ENCODE results near the gene TMEM121.
"Not testable (repeated sequence)": the region's sequence is repeated elsewhere in the genome, so short reads cannot be mapped to it uniquely, and the experiment has no call there.

The TMEM121 gene

DNA sequence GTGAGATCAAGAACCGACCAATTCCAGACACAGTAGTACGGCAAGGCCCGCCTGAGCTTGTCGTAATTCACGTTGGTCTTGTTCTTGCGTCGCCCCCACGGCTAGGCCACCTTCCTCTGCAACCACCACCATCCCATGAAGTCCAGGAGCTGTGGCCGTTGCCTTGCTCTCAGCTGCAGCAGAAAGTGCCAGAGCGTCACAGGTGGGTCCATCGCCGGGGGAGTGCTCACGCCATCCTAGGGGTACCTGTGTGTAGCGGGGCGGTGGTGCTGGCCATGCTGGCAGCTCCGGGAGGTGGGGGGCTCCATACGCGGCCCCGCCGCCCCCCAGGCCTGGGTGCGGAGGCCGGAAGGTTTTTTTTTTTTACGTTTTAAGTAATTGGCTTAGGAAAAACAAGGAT, 23.1 kb downstream of the TMEM121 start:
- no peak for DNase-seq

DNA sequence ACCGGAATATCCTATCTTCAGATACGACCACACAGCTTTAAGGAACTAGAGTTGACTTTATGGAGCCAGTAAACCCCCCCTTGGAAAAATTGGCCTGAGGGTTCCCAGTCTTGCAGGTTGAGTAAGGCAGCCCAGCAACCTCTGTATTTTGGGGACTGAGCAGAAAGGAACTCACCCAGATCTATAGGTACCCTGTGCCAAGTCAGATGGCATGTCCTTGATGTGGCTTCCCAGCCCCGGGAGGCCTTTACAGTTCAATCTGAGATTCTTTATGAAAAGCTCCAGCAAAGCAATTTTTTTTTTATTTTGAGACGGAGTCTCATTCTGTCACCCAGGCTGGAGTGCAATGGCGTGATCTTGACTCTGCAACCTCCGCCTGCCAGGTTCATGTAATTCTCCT, 27.6 kb downstream of the TMEM121 start:
- no peak for DNase-seq

DNA sequence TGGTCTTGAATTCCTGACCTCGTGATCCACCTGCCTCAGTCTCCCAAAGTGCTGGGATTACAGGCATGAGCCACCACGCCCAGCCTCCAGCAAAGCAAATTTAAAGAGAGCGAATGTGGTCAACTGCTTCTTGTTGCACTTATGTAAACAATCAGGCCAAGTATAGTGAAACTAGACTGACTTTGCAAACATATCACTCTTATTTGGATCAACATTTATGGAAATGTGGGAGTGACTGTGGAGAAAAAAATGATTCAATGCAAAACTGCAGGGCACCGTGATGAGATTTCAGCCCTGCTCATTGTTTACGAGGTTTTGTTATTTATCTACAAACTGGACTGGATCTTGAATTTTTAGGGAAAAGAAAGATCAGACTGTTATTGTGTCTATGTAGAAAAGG, 28.1 kb downstream of the TMEM121 start:
- no peak for DNase-seq

DNA sequence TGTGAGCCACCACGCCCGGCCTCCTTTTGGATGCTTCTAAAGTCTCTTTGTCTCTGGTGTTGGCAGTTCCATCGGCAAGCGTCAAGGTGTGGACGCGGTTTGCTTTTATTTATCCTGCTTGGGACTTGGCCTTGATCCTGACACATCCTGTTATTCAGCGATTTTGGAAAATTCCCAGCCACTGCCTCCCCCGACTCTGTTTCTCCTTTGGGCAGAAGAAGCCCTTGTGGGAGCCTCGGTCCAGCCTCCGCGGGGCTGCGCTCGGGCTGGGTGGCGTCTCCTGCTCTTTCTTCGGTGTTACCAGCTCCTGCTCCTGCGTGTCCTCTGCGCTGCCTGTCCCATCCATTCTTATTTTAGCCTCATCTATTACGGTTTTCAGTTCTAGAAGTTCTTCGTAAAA, 31.3 kb downstream of the TMEM121 start:
- DNase-seq, result not testable (repeated sequence)

DNA sequence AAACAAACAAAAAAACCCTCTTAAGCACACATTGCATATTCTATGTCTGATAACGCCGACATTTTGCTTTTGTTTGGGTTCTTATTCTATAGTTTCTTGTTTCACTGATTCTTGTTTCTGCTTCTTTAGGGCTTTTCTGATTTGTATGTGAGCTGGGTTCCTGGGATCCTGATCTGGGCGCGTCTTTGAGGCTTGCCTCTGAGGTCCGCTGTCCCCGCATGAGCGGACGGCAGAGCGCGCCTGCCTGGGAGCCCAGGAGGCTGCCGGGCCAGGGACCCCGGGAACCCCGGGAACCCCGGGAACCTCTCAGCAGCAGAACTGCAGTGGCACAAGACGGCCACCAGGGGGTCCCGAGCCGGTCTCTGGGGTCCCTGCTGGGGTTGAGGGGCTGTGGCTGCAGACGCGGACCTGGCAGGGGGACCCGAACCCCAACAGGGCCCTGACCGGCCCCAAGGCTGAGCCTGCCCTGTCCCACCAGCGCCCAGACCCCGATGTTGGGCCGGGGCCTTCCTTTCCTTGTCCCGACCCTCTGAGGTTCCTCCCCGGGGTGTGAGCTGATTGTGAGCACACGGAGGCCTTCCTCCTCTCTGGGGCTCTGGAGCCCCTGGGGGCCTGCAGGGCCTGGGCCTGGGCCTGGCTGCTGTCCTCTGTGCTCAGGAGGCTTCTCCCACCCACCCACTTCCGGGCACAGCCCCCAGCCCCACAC, 32.2 kb downstream of the TMEM121 start:
- DNase-seq, result not testable (repeated sequence)

DNA sequence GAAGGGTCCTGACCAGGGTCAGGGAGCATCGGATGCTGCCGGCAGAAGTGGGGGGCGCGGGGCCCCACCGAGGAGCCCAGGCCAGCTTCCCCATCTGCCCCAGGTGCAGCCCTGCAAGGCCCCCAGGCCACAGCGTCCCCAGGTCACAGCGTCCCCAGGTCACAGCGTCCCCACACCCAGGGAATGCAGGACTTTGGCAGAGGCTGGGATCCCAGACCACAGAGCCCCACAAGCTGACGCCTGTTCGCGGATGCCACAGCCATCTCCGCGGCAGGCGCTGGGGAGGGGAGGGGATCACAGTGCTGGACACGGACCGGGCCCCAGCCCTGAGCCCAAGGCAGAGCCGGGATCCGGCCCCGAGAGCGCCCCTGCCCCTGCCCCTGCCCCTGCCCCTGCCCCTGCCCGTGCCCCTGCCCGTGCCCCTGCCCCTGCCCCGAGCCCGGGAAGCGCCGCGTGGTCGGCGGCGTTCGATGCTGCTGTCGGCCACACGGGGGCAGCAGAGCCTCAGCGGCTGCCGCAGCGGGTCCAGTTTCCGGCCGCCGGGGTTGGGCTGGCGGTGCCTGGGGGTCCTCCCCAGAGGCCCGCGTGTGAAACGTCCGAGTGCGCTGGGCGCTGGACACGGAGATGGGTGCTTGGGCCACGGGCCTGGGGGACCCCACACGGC, 33.1 kb downstream of the TMEM121 start:
- DNase-seq, result not testable (repeated sequence)

DNA sequence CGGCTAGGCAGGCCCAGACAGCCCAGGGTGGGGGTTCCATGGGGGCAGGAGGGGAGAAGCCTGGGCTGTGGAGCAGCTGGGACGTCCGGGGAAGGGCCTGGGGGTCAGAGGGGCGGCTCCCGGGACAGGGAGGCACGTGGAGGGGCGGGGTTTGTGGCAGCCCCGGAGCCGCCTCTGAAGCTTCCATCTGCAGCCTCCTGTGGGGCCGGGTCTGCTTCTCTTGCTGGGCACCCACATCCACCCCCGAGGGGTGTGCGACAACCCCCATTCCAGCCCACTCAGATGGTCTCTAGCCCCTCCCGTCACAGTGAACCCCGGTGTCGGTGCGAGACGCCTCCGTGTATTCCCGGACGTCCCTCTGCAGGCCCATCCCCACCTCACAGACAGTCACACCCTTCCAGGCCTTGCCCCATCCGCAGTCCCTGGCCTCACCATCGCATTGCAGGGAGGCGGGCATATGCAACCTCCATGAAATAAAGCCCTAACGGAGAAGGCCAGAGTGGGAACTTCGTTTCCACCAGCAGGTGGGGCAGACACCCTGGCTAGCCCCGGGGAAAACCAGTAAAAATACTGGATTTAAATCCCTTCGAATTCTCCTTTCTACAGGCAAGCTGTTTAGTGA, 33.8 kb downstream of the TMEM121 start:
- not testable (repeated sequence) for DNase-seq

DNA sequence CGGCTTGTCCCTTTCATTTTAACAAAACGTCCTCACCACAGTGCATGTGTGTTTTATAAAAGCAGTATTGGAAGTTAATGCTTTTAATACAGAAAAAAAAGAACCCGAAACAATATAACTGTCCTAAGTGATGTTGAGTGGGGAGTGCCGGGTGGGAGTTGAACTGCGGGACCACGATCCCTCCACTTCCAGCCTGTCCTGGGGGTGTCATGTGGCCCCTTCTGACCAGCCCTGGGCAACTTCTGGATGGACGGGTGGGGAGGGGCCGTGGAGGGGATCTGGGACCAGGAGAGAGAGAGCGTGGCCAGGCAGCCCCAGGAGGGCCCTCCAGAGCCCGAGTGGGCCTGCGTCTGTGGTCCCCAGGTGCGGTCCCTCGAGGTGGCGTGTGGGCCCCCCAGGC, 35.0 kb downstream of the TMEM121 start:
- not testable (repeated sequence) for DNase-seq

DNA sequence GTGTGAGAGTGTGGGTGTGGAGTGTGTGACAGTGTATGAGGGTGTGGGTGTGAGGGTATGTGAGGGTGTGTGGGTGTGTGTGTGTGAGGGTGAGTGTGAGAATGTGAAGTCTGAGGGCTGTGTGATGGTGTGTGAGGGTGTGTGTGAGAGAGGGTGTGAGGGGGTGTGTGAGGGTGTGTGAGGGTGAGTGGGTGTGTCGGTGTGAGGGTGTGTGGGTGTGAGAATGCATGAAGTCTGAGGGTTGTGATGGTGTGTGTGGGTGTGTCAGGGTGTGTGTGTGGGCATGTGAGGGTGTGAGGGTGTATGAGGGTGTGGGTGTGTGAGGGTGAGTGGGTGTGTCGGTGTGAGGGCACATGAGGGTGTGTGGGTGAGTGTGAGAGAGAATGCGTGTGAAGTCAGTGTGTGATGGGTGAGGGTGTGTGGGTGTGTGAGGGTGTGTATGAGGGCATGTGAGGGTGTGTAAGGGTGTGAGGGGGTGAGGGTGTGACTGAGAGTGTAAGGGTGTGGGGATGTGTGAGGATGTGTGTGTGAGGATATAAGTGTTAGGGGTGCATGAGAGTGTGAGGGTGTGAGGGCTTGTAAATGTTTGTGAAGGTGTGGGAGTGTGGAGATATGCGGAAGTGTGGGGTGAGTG, 36.4 kb downstream of the TMEM121 start:
- no peak for DNase-seq

DNA sequence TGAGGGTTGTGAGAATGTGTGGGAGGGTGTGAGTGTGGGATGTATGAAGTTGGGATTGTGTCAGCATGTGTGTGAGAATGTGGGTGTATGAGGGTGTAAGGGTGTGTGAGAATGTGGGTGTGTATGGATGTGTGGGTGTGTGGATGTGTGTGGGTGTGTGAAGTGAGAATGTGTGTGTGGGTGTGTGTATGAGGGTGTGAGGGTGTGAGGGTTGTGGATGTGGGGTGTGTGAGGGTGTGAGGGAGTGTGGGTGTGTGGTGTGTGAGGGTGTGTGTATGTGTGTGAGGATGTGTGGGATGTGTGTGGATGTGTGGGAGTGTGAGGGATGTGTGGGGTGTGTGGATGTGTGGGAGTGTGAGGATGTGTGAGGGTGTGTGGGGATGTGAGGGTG, 37.0 kb downstream of the TMEM121 start:
- DNase-seq, result no peak

DNA sequence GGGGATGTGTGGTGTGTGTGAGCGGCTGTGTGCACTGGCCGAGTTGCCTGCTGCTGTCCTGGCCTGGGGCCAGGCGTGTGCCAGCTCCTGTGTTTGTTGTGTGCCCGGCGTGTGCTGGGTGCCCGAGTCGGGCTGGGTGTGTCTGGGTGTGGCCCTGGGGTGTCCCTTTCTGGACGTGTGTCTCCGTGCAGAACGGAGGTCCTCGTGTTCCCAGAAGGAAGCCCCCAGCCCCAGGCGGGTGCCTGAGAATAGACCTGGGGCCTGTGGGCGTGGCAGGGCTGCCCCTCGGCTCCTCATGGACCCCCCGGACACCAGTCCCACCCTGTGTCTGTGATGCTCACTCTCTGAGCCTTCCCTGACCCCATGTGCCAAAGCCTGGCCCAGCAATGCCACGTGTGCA, 38.2 kb downstream of the TMEM121 start:
- DNase-seq, result not testable (repeated sequence)

DNA sequence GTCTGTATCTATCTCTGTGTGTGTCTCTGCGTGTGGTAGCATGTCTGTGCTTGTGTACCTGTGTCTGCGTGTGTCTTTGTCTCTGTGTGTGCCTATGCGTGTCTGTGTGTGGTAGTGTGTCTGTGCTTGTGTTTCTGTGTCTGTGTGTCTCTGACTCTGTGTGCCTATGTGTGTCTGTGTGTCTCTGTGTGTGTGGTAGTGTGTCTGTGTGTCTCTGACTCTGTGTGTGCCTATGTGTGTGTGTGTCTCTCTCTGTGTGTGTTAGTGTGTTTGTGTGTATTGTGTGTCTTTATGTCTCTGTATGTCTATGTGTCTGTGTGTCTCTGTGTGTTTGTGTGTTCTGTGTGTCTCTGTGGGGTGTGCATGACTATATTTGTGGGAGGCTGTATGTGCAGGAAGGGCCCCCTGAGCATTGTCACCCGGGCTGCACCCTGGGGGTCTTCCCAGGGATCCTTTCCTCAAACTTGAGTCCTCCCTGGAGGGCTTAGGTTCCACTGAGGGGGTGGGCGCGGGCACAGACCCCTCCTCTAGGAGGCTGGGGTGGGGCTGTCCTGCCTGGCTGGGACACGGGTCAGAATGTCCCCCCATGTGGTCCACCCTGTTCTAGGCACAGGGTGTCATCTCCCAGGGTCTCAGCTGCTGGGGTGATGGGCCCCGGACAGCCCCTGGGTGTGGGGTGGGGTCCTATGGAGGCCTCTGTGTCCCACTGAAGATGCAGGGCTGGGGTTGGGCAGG, 39.0 kb downstream of the TMEM121 start:
- DNase-seq, result not testable (repeated sequence)

DNA sequence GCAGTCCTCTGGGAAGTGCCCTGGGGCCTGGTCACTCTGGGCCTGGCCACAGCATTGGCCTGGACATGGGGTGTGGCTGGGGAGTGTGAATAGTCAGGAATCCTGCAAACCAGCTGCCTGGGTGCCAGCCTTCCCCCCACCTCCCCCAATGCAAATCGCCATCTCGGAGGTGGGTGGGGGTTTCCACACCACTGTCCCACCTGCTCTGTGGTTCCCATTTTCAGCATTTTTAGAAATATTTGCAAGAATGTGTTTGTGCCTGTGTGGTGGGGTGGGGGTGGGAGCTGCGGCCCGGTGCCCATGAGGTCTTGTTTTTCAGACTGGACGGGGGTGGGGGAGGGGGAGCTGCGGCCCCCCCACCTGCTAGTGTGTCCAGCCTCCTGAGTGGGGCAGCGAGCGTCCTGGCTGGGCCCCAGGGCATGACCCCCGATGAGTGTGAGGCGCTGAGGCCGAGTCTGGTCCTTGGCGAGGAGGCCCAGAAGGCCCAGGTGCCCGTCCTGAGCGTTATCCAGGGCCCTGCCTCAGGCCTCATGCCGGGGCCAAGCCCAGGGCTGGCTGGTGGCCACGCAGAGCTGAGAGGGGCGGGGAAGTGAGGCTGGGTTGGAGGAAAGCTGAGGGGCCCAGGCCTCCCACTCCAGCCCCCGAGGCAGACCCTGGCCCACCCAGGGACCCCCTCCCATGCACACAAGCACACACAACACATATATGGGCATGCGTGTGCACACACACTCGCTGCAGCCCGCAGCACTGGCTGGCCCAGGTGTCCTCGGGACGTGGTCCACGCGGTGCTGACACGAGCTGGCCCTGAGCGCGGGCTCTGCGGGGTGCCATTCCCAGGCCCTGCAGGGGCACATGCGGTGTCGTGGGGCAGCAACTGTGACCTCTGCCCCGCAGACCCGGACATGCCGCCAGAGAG, 40.1 kb downstream of the TMEM121 start:
- DNase-seq, result not testable (repeated sequence)

DNA sequence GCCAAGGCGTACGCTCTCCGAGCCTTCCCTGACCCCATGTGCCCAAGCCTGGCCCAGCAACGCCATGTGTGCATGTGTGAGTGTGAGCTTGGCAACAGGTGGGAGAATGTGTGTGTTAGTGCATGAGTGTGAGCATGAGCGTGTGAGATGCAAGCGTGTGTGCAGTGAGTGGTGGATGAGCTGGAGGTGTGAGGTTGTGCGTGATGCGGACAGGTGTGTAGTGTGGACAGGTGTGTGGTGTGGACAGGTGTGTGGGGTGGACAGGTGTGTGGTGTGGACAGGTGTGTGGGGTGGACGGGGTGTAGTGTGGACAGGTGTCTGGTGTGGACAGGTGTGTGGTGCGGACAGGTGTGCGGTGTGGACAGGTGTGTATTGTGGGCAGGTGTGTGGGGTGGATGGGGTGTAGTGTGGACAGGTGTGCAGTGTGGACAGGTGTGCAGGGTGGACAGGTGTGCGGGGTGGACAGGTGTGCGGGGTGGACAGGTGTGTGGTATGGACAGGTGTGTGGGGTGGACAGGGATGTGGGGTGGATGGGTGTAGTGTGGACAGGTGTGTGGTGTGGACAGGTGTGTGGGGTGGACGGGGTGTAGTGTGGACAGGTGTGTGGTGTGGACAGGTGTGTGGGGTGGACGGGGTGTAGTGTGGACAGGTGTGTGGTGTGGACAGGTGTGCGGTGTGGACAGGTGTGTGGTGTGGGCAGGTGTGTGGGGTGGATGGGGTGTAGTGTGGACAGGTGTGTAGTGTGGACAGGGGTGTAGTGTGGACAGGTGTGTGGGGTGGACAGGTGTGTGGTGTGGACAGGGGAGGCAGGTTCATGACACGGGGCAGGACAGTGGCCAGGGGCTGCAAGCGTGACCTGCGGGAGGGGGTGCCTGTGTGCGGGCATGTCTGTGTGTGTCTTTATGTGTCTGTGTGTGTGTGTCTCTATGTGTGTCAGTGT, 41.1 kb downstream of the TMEM121 start:
- DNase-seq, result not testable (repeated sequence)

DNA sequence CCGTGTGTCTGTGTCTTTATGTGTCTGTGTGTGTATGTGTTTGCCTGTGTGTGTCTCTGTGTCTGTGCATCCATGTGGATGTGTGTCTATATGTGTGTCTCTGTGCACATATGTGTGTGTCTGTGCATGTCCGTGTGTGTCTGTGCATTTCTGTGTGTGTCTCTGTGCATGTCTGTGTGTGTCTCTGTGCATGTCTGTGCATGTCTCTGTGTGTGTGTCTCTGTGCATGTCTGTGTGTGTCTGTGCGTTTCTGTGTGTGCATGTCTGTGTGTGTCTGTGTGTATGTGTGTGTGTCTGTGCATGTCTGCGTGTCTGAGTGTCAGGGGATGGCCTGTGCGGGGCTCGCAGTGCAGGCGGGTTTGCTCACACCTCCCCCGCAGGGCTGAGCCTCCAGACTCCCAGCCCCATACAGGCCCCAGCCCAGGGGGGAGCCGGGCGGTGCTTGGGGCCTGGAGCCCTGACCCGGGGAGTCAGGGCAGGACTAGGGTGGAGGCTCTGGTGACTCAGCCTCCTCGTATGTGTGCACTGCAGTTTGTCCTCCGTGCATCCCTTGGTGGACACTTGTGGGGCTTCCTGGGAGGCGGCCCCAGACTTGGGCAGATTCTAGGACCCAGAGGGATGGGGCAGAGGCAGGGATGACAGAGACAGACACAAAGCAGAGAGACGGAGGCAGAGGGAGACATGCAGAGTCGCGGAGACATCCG, 41.9 kb downstream of the TMEM121 start:
- not testable (repeated sequence) for DNase-seq

DNA sequence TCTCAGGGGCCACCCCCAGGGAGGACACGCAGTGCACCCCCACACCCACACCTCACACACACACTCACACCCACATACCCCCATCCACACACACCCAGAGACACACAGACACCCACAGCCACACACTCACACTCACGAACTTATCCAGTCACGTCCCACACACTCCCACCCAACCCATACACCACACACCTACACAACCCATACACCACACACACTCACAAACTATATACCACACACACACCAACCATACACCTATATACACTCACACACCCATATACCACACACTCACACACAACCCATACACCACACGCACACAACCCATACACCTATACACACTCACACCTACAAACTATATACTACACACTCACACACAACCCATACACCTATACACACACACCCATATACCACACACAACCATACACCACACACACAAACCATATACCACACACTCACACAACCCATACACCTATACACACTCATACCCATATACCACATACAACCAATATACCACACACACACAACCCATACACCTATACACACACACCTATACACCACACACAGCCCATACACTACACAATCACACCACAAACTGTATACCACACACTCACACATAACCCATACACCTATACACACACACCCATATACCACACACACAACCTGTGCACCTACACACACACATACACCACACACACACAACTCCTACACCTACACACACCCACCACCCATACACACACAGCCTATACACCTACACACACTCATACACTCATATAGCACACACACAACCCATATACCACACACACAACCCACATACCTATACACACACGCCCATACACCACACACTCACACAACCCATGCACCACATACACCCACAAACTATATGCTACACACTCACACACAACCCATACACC, 42.7 kb downstream of the TMEM121 start:
- DNase-seq, result no peak

DNA sequence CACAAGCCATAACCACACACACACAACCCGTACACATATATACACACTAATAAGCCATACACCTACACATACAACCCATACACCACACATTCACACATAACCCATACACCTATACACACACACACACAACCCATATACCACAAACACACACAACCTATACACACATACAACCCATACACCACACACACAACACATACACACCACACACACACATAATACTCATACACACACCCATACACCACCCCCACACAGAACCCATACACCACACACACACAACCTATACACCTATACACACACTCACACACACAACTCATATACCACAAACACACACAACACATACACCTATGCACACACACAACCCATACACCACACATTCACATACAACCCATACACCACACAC, 44.1 kb downstream of the TMEM121 start:
- DNase-seq, result no peak

DNA sequence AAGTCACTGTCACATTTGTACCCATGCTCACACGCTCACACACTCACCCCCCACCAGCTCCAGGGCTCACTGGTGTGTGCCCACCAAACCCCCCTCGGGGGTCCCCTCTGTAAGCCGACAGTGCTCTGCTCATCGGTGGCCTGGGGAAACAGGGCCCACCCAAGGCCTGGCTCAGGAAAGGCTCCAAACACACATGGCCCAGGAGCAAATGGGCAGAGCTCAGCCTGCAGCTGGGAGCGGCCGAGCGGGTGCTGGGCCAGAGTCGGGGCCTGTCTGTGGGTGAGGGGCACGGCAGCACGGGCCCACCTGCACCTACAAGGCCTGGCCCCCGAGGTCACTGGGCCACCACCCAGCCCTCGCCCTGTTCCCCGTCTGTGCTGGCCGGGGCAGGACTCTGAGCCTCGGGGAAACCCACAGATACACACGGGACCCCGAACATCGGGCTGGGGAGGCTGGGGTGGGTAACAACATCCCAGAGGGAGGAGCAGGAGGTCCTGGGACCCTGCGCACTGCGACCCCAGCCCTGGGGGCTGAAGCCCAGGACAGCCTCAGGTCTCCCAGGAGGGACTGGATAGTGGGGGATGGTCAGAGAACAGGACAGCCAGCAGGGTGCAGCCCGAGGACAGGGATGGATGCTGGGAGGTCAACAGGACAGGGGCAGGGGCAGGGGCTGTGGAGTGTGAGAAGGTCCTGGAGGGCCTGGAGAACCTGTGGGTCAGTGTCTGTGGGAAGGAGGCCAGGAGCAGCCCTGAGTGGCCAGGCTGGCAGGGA, 45.0 kb downstream of the TMEM121 start:
- not testable (repeated sequence) for DNase-seq
